NCI-H2107 treated with DMSO at 0.1 percent for 48 hours (cell line): Measurements from ENCODE around the gene OTOG.

Experiments
- DNase-seq: peaks from one replicate; lab custom pipeline; 2025; ENCODE audit not compliant: unreplicated experiment; lab: John Stamatoyannopoulos, UW

OTOG gene

DNA sequence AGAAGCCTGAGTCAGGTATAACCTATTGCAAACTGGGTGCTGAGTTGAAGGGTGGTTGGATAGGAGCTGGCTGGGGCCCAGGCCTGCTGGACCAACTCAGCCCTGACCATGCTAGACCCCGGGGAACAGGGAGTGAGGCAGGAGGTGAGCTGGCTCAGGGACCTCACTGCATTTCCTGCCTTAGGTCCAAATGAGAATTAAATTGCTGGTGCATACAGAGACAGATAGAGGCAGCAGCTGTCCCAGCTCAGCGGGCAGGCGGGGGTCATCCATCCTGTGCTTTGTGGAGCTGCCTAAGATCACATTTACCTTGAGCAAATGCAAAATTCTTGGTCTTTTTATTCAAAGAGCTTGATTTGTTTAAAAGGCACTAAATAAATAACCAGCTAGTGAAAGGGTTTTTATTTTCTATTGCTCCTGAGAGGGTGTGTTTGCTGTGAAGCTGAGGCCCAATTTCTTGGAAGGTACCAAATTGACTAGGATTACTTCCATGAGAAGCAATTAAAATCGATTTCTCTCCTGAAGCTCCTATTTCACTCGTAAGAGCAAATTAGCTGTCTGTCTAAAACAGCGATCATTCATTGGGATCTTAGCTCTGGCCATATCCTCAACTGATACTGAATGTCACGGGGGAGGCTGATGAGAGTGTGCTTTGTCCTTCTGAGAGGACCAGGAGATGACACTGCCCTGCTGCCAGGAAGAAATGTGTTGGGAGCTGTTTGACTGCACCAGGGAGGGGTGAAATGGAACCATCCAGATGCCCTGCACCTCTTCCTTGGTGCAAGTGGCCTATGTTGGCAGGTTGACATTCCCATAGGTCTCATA is 27.8 kb upstream of the OTOG start:
- DNase-seq = no peak

DNA sequence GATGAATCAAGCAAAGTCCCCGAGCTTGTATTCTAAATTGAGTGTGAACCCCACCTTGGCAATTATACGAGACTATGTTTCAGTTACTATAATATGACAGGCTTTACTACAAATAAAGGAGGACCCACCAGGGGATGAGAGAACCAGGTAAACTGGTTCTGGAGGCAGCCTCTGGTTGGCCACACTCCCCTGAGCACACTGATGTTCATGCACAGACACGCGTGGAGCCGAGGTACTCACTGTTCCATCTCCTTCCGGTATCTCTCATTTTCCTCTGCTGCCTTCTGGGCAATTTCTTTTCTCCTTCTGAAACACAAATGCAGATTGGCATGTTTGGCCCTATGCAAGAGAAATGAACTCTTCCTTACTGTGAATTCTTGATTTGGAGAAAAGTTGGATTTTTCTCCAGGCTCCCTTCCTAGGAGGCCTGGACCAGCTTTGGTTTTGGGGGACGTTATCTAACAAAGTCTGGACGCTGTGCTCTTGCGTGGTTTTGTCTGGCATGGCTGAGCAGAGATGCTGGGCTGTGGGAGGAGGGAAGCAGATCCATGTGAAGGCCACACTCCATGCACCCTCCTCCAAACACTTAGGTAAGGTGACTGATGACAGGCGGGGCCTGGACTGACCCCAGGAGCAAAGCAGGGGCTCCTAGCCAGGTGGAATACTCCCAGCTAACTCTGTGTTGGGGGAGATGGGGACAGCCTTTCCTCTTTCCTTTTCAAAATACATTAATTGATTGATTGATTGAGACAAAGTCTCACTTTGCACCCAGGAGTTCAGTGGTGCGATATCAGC is 25.8 kb upstream of the OTOG start:
- DNase-seq = no peak

- no peak for DNase-seq
These were observed 24.4 kb upstream of the OTOG start for GRCh38 chr11:17522655-17523054.

DNA sequence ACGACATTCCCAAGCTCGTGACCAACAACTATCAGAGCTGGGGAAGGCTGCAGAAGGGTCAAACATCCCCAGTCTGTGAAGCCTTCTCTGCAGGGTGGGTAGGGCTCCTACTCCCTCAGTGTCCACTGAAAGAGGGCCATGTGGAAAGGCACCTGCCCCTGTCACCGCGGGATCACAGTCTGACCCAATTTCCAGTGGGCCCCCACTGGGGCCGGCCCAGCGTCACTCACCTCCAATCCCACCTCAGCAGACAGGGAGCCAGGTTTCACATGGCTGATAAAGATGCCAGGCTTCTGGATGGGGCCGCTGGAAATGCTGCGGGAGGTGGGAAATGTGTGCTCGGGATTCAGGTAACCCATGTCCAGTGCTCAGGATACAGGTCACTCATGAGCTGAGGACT is 22.8 kb upstream of the OTOG start:
- no peak for DNase-seq

DNA sequence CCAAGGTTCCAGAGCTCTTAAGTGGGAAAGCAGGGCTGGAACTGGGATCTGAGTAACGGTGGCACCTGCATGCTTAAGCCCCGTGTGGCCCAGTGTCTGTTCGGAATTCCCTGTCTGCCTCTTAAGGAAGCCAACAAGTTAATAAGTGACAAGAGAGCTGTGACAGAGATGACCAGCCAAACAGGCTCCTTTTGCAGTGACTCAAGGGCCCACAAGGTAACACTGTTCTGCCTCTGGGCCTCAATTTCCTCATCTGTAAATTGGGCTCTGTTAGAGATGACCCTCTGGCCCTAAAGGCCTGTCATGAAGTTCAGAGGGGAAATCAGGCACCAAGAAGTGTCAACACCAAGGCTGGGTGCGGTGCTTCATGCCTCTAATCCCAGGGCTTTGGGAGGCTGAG is 21.5 kb upstream of the OTOG start:
- DNase-seq = no peak

DNA sequence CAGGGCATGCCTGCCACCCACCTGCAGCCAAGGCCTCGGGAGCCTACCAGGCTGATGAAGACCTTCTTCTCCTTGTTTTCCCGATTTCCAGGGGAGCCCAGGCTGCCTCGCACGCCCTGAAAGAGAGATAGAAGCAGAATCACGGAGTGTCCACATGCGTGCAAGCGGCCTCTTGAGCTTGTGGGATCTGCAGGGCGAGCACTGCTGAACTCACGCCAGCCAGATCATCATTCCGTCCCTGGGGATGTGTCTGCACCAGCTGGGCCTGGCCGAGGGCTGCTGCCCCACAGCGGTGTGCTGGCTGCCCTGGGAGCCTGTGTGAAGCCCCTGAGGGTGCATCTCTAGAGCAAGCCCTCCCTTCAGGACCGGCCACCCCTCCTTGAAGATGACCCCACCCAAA is 20.7 kb upstream of the OTOG start:
- DNase-seq = no peak

- no peak for DNase-seq
These were observed 20.0 kb upstream of the OTOG start for GRCh38 chr11:17526931-17527627.

GRCh38 chr11:17527628-17527995 is 19.4 kb upstream of the OTOG start:
- DNase-seq = no peak

DNA sequence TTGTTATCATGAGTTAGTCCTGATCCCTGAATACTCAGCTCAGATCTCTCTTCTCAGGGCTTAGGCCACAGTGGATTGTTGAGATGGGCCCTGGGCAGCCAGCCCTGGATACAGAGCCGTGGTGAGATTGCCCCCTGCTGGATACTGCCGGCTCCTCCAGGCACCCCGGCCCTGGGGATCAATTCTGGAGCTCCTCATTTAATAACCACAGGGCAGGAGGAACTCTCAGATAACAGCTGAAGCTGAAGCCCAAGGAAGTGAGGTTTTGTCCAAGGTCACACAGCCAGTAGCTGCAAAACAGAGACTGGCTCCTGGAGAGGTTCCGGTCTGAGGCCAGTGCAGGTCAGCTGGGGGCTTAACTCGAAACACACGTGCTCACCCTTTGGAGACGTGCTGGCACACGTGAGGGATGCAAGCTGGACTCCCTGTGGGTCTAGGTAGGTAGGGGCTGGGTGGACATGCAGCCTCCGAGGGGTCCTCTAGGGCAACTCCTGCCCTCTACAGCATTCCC is 18.8 kb upstream of the OTOG start:
- DNase-seq = peak; percentile 43

GRCh38 chr11:17528906-17529843 is 17.9 kb upstream of the OTOG start:
- DNase-seq = peak; percentile 61

- DNase-seq = no peak
These were observed 17.2 kb upstream of the OTOG start for GRCh38 chr11:17529844-17530185.

DNA sequence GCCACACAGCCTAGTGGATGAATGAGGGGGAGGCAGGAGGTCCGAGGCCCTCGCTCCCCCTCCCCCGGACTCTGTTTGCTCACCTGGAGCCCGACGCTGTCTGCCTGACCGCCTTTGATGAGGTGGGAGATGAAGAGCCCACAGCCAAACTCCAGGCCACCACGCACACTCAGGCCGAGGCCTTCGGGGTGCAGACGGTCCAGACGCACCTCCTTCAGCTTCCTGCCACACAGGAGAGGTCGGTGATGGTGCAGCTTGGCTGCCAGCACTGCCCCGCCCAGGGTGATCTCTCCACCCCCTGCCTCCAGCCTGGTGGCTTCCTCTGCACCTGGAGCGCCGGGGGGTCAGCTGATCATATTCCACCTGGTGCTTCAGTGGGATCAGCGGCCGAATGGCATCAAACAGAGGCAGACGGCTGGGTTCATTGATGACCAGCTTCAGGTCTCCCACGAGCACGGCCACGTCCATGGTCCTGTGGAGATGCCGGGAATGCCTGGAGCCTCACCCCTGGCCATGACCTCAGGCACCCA is 15.9 kb upstream of the OTOG start:
- peak; percentile 54 for DNase-seq

GRCh38 chr11:17531636-17532113 is 15.4 kb upstream of the OTOG start:
- DNase-seq = no peak

- DNase-seq = no peak
These were observed 14.3 kb upstream of the OTOG start for GRCh38 chr11:17532784-17533183.

GRCh38 chr11:17533341-17533740 is 13.7 kb upstream of the OTOG start:
- no peak for DNase-seq

- DNase-seq = no peak
These were observed 13.2 kb upstream of the OTOG start for GRCh38 chr11:17533778-17534415.

DNA sequence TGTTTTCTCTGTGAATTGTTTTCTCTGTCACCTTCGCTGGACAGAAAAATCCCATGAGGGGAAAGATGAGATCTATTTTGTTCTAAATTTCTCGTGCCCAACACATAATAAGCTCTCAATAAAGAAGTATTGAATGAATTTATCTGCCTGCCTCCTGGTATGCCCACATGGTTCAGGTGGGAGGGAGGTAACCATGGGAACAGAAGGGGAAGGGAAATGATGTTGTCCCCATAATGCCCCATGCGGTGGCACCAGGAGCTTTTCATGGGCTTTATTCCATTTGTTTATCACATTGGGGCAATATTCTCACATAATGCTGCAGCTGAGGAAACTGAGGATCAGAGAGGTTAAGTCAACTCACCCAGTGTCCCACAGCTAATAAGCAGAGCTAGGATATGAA is 11.6 kb upstream of the OTOG start:
- no peak for DNase-seq

- DNase-seq = no peak
These were observed 9.8 kb upstream of the OTOG start for GRCh38 chr11:17537261-17537660.

- DNase-seq = no peak
These were observed 9.0 kb upstream of the OTOG start for GRCh38 chr11:17538054-17538453.

DNA sequence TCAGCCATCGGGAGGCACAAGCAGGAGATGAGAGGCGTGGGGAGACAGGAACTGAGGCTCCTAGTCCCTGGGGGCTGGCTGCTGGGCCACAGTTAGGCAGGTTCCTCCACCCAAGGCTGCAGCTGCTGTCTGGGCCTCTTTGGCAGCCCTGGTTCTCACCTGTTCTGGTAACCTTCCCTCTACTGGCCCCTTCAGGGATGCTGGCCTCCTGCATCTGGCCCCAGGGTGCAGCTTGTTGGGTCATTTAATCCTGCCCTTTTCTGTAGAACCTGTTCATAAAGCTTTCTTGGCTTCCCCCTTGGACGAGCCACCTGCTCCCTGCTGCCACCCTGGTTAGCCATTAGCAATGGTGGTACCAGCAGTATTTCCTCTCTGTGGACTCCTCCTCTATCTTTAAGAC is 8.3 kb upstream of the OTOG start:
- peak; percentile 18 for DNase-seq
